BE2C (cell line): Measurements from ENCODE around the gene POLQ.
"Not testable (repeated sequence)": the region's sequence is repeated elsewhere in the genome, so short reads cannot be mapped to it uniquely, and the experiment has no call there.

Experiments
- DNase-seq: peaks from one replicate; pipeline ENCODE4 v3.0.0-alpha.2; 2020
- H3K27me3 ChIP-seq: fragments of 250-450 bp; sonication (Bioruptor Pico); 2 replicates; pipeline ENCODE4 v1.5.1; 2020; ENCODE audit warnings: mild to moderate bottlenecking
- H3K36me3 ChIP-seq: fragments of 250-450 bp; sonication (Bioruptor Pico); 2 replicates; pipeline ENCODE4 v1.5.1; 2020; ENCODE audit warnings: mild to moderate bottlenecking
- H3K4me1 ChIP-seq: fragments of 250-450 bp; sonication (Bioruptor Pico); 2 replicates; pipeline ENCODE4 v1.5.1; 2020
- H3K4me3 ChIP-seq: 2 replicates; pipeline ENCODE4 v1.5.1; 2011; ENCODE audit warnings: low read depth, low read length
- H3K9me3 ChIP-seq: fragments of 250-450 bp; sonication (Bioruptor Pico); 2 replicates; pipeline ENCODE4 v1.5.1; 2020
- CTCF ChIP-seq: IDR thresholded peaks from 2 replicates; pipeline ENCODE4 v1.5.1; 2012; ENCODE audit warnings: mild to moderate bottlenecking, low read depth, low read length

POLQ gene

GRCh38 chr3:121463745-121464144 lies 82.0 kb downstream of the POLQ start:
- no peak for DNase-seq
- Histone ChIP-seq H3K9me3 (no peaks in the 10 kb centered on the region), H3K4me1 (no peaks in the 10 kb centered on the region), H3K4me3 (no peak overlapping the region), H3K36me3 (peaks cover 31% of the 10 kb centered on the region), H3K27me3 (no peaks in the 10 kb centered on the region)
- no peak for TF ChIP-seq CTCF

GRCh38 chr3:121462565-121462964 lies 83.2 kb downstream of the POLQ start:
- H3K36me3 ChIP-seq: peaks cover 24% of the 10 kb centered on the region
- no peak for DNase-seq
- H3K9me3 ChIP-seq: no peaks in the 10 kb centered on the region
- no peak overlapping the region for H3K4me3 ChIP-seq
- no peak for TF ChIP-seq CTCF
- no peaks in the 10 kb centered on the region for H3K27me3 ChIP-seq
- no peaks in the 10 kb centered on the region for H3K4me1 ChIP-seq

GRCh38 chr3:121451752-121452151 lies 94.0 kb downstream of the POLQ start:
- H3K4me3 ChIP-seq, H3K27me3 ChIP-seq, H3K9me3 ChIP-seq, DNase-seq, H3K4me1 ChIP-seq: not testable (repeated sequence)
- peaks cover 21% of the 10 kb centered on the region for H3K36me3 ChIP-seq

GRCh38 chr3:121443456-121443855 lies 102.3 kb downstream of the POLQ start:
- peaks cover 21% of the 10 kb centered on the region for H3K36me3 ChIP-seq
- no peak for TF ChIP-seq CTCF
- H3K27me3 ChIP-seq: no peaks in the 10 kb centered on the region
- H3K9me3 ChIP-seq: no peaks in the 10 kb centered on the region
- DNase-seq: no peak
- no peak overlapping the region for H3K4me3 ChIP-seq
- H3K4me1 ChIP-seq: no peaks in the 10 kb centered on the region

- no peaks in the 10 kb centered on the region for H3K9me3 ChIP-seq
Observed at GRCh38 chr3:121436641-121437040, 109.1 kb downstream of the POLQ start.

GRCh38 chr3:121436074-121436473 lies 109.7 kb downstream of the POLQ start:
- no peaks in the 10 kb centered on the region for H3K9me3 ChIP-seq
- TF ChIP-seq CTCF: no peak
- peaks cover 26% of the 10 kb centered on the region for H3K36me3 ChIP-seq
- no peak for DNase-seq
- H3K4me1 ChIP-seq: no peaks in the 10 kb centered on the region
- no peaks in the 10 kb centered on the region for H3K27me3 ChIP-seq
- H3K4me3 ChIP-seq: no peak overlapping the region

More at GRCh38 chr3:121436641-121437040, 109.1 kb downstream of the POLQ start:
- TF ChIP-seq CTCF: no peak
- H3K36me3 ChIP-seq: peaks cover 26% of the 10 kb centered on the region
- no peaks in the 10 kb centered on the region for H3K4me1 ChIP-seq
- no peak for DNase-seq
- no peak overlapping the region for H3K4me3 ChIP-seq
- no peaks in the 10 kb centered on the region for H3K27me3 ChIP-seq

- no peaks in the 10 kb centered on the region for H3K4me1 ChIP-seq
- no peak for TF ChIP-seq CTCF
- H3K36me3 ChIP-seq: peaks cover 46% of the 10 kb centered on the region
- H3K27me3 ChIP-seq: no peaks in the 10 kb centered on the region
- H3K4me3 ChIP-seq: no peak overlapping the region
- no peaks in the 10 kb centered on the region for H3K9me3 ChIP-seq
- DNase-seq: no peak
Observed at GRCh38 chr3:121431726-121432517, 113.9 kb downstream of the POLQ start.
